ENCODE measurements around the gene SLC45A3. TPM values are rescaled to one million over a fixed set of nuclear protein-coding genes. Genes with fewer than 3 reads are reported as not detected.
A peak's percentile ranks its signal among the peaks of the same experiment; 100 is the strongest.

SLC45A3 gene
- total and polyA plus RNA-seq, 4 donors: 5.3 to 9.9 (median 5.7) TPM

DNA sequence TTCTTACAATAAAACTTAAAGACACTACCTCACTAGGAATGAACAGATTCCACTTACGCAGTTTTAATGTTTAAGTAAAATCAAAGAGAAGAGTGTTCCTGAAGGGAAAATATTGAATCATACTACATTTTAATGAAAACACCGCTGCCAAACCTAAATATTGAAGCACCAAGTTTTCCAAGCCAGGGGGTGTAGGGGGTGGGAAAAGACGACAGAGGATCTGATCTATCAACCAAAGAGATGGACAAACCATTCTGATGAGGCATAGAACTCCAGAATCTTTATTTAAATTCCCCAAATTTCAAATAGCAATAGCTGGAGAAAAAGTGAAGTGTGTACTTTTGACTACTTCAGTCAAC, 49.7 kb downstream of the SLC45A3 start:
- WGBS: 6% methylated on average over 3 of the region's 3 CpGs
- DNase-seq (ENCODE audit: low spot score): no peak
- H3K27ac ChIP-seq (ENCODE audit: low read depth in 1 of 2, low read length in 2 of 2): peak overlapping the region; percentile 94 to 99
- peak overlapping the region; percentile 85 to 92 (median 91) for H3K4me3 ChIP-seq (ENCODE audit: low read depth in 1 of 3, low read length in 3 of 3)
- no peaks in the 10 kb centered on the region for H3K36me3 ChIP-seq (ENCODE audit: control insufficient read depth in 4 of 4, insufficient read depth in 3 of 4, low read depth in 1 of 4, low read length in 3 of 4)
- peaks cover 0 to 27% (median 18%) of the 10 kb centered on the region in 4 donors for H3K4me1 ChIP-seq (ENCODE audit: control insufficient read depth in 4 of 4, insufficient read depth in 4 of 4, low read length in 3 of 4)
- TF ChIP-seq, protein P1, sequence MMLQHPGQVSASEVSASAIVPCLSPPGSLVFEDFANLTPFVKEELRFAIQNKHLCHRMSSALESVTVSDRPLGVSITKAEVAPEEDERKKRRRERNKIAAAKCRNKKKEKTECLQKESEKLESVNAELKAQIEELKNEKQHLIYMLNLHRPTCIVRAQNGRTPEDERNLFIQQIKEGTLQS (IDR thresholded peaks at IDR 0.05): no peak
- no peak for TF ChIP-seq HNF4G (IDR thresholded peaks at IDR 0.05)
- no peak for TF ChIP-seq RAD21 (IDR thresholded peaks at IDR 0.05)
- no peak for TF ChIP-seq SP1 (IDR thresholded peaks at IDR 0.05)
- TF ChIP-seq RXRA (IDR thresholded peaks at IDR 0.05): no peak
- H3K27me3 ChIP-seq (ENCODE audit: control insufficient read depth in 4 of 4, insufficient read depth in 4 of 4, low read length in 3 of 4): no peaks in the 10 kb centered on the region
- H3K9ac ChIP-seq (ENCODE audit: low read depth in 1 of 2, low read length in 2 of 2): peak overlapping the region; percentile 86 to 89
- no peaks in the 10 kb centered on the region for H3K9me3 ChIP-seq (ENCODE audit: control insufficient read depth in 4 of 4, low read length in 3 of 4)

DNA sequence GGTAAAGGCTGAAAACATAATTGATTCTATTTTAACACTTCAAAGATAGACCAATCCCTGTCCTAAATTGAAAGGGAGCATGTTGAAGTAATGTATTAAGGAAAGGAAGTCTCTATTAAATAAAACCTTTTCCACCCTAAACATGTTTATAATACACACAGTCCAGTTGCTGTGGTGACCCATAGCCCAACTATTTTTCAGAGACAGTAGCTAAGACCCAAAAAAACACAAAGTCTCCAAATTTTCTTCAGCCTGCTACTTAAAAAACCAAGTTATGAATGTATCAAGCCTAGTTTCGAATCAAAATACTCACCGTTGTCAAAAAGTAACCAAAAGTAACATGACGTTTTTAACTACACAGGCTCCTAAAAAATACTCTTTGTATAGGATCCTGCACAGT, 50.1 kb downstream of the SLC45A3 start:
- H3K27ac ChIP-seq (ENCODE audit: low read depth in 1 of 2, low read length in 2 of 2): peak overlapping the region; percentile 94 to 99
- H3K9me3 ChIP-seq (ENCODE audit: control insufficient read depth in 4 of 4, low read length in 3 of 4): no peaks in the 10 kb centered on the region
- 5% methylated on average over 3 of the region's 3 CpGs for WGBS
- DNase-seq (ENCODE audit: low spot score): no peak
- H3K36me3 ChIP-seq (ENCODE audit: control insufficient read depth in 4 of 4, insufficient read depth in 3 of 4, low read depth in 1 of 4, low read length in 3 of 4): no peaks in the 10 kb centered on the region
- H3K4me1 ChIP-seq (ENCODE audit: control insufficient read depth in 4 of 4, insufficient read depth in 4 of 4, low read length in 3 of 4): peaks cover 2 to 24% (median 18%) of the 10 kb centered on the region in 4 donors
- peak overlapping the region; percentile 85 to 92 (median 91) for H3K4me3 ChIP-seq (ENCODE audit: low read depth in 1 of 3, low read length in 3 of 3)
- TF ChIP-seq SP1 (IDR thresholded peaks at IDR 0.05) (no peak), FOXA2 (IDR thresholded peaks at IDR 0.05) (no peak), YY1 (IDR thresholded peaks at IDR 0.05) (no peak), EGR1 (IDR thresholded peaks at IDR 0.05; ENCODE audit: low read depth in 2 of 2) (no peak), JUND (IDR thresholded peaks at IDR 0.05) (no peak), NR2F2 (IDR thresholded peaks at IDR 0.05) (no peak), TAF1 (conservative IDR thresholded peaks at IDR 0.05) (no peak), GABPA (IDR thresholded peaks at IDR 0.05 in 1 of 2, conservative IDR thresholded peaks at IDR 0.05 in 1 of 2) (no peak)
- TF ChIP-seq, protein P2, sequence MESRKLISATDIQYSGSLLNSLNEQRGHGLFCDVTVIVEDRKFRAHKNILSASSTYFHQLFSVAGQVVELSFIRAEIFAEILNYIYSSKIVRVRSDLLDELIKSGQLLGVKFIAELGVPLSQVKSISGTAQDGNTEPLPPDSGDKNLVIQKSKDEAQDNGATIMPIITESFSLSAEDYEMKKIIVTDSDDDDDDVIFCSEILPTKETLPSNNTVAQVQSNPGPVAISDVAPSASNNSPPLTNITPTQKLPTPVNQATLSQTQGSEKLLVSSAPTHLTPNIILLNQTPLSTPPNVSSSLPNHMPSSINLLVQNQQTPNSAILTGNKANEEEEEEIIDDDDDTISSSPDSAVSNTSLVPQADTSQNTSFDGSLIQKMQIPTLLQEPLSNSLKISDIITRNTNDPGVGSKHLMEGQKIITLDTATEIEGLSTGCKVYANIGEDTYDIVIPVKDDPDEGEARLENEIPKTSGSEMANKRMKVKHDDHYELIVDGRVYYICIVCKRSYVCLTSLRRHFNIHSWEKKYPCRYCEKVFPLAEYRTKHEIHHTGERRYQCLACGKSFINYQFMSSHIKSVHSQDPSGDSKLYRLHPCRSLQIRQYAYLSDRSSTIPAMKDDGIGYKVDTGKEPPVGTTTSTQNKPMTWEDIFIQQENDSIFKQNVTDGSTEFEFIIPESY (IDR thresholded peaks at IDR 0.05): no peak
- TF ChIP-seq, protein P3, sequence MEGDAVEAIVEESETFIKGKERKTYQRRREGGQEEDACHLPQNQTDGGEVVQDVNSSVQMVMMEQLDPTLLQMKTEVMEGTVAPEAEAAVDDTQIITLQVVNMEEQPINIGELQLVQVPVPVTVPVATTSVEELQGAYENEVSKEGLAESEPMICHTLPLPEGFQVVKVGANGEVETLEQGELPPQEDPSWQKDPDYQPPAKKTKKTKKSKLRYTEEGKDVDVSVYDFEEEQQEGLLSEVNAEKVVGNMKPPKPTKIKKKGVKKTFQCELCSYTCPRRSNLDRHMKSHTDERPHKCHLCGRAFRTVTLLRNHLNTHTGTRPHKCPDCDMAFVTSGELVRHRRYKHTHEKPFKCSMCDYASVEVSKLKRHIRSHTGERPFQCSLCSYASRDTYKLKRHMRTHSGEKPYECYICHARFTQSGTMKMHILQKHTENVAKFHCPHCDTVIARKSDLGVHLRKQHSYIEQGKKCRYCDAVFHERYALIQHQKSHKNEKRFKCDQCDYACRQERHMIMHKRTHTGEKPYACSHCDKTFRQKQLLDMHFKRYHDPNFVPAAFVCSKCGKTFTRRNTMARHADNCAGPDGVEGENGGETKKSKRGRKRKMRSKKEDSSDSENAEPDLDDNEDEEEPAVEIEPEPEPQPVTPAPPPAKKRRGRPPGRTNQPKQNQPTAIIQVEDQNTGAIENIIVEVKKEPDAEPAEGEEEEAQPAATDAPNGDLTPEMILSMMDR (IDR thresholded peaks at IDR 0.05; ENCODE audit: low read depth, low read length, missing input control): no peak
- TF ChIP-seq, protein P1 (IDR thresholded peaks at IDR 0.05): no peak
- H3K9ac ChIP-seq (ENCODE audit: low read depth in 1 of 2, low read length in 2 of 2): peak overlapping the region; percentile 86 to 89
- no peaks in the 10 kb centered on the region for H3K27me3 ChIP-seq (ENCODE audit: control insufficient read depth in 4 of 4, insufficient read depth in 4 of 4, low read length in 3 of 4)

DNA sequence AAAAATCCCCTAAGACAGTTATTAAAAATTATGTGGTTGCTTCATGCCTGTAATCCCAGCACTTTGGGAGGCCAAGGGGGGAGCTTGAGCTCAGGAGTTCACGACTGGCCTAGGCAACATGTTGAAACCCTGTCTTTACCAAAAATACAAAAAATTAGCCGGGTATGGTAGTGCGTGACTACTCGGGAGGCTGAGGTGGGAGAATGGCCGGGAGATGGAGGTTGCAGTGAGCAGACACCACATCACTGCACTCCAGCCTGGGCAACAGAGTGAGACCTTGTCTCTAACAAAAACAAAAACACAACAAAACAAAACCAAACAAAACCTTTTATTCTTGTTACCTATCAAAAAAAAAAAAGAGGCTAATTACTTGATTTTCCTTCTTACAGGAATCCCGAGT, 50.6 kb downstream of the SLC45A3 start:
- WGBS: 69% methylated on average over 6 of the region's 6 CpGs
- Histone ChIP-seq H3K36me3 (ENCODE audit: control insufficient read depth in 4 of 4, insufficient read depth in 3 of 4, low read depth in 1 of 4, low read length in 3 of 4) (no peaks in the 10 kb centered on the region), H3K27ac (ENCODE audit: low read depth in 1 of 2, low read length in 2 of 2) (peak overlapping the region; percentile 94 to 99), H3K4me1 (ENCODE audit: control insufficient read depth in 4 of 4, insufficient read depth in 4 of 4, low read length in 3 of 4) (peaks cover 3 to 24% (median 18%) of the 10 kb centered on the region in 4 donors), H3K9me3 (ENCODE audit: control insufficient read depth in 4 of 4, low read length in 3 of 4) (no peaks in the 10 kb centered on the region), H3K4me3 (ENCODE audit: low read depth in 1 of 3, low read length in 3 of 3) (no peak overlapping the region), H3K9ac (ENCODE audit: low read depth in 1 of 2, low read length in 2 of 2) (peak overlapping the region in 1 of 2 donors; percentile 89), H3K27me3 (ENCODE audit: control insufficient read depth in 4 of 4, insufficient read depth in 4 of 4, low read length in 3 of 4) (no peaks in the 10 kb centered on the region)
- no peak for DNase-seq (ENCODE audit: low spot score)
- TF ChIP-seq YY1 (IDR thresholded peaks at IDR 0.05): no peak
- no peak for TF ChIP-seq HNF4G (IDR thresholded peaks at IDR 0.05)
- no peak for TF ChIP-seq SP1 (IDR thresholded peaks at IDR 0.05)
- TF ChIP-seq TAF1 (conservative IDR thresholded peaks at IDR 0.05): no peak
- TF ChIP-seq, protein P4, sequence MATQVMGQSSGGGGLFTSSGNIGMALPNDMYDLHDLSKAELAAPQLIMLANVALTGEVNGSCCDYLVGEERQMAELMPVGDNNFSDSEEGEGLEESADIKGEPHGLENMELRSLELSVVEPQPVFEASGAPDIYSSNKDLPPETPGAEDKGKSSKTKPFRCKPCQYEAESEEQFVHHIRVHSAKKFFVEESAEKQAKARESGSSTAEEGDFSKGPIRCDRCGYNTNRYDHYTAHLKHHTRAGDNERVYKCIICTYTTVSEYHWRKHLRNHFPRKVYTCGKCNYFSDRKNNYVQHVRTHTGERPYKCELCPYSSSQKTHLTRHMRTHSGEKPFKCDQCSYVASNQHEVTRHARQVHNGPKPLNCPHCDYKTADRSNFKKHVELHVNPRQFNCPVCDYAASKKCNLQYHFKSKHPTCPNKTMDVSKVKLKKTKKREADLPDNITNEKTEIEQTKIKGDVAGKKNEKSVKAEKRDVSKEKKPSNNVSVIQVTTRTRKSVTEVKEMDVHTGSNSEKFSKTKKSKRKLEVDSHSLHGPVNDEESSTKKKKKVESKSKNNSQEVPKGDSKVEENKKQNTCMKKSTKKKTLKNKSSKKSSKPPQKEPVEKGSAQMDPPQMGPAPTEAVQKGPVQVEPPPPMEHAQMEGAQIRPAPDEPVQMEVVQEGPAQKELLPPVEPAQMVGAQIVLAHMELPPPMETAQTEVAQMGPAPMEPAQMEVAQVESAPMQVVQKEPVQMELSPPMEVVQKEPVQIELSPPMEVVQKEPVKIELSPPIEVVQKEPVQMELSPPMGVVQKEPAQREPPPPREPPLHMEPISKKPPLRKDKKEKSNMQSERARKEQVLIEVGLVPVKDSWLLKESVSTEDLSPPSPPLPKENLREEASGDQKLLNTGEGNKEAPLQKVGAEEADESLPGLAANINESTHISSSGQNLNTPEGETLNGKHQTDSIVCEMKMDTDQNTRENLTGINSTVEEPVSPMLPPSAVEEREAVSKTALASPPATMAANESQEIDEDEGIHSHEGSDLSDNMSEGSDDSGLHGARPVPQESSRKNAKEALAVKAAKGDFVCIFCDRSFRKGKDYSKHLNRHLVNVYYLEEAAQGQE (IDR thresholded peaks at IDR 0.05): no peak
- TF ChIP-seq, protein P5, sequence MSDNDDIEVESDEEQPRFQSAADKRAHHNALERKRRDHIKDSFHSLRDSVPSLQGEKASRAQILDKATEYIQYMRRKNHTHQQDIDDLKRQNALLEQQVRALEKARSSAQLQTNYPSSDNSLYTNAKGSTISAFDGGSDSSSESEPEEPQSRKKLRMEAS (IDR thresholded peaks at IDR 0.05): no peak
- TF ChIP-seq GABPA (IDR thresholded peaks at IDR 0.05 in 1 of 2, conservative IDR thresholded peaks at IDR 0.05 in 1 of 2): no peak
- TF ChIP-seq, protein P3 (IDR thresholded peaks at IDR 0.05; ENCODE audit: low read depth, low read length, missing input control): no peak
- TF ChIP-seq, protein P1 (IDR thresholded peaks at IDR 0.05): no peak
- TF ChIP-seq RAD21 (IDR thresholded peaks at IDR 0.05): no peak
- TF ChIP-seq RXRA (IDR thresholded peaks at IDR 0.05): no peak

Measured in liver (tissue), 9 donors.